A673 (cell line): Measurements from ENCODE around the gene KHNYN. TPM values are rescaled to one million over a fixed set of nuclear protein-coding genes. Genes with fewer than 3 reads are reported as not detected.

Source experiments
- BruUV-seq: library from RNA; stranded (reverse); fragments of 400-500 nt; replicated peaks from 2 replicates; lab custom pipeline; 2021; lab: Mats Ljungman, UMichigan
- CTCF ChIA-PET: fragments of 300-600 bp; sonication (Branson Sonifier 250); formaldehyde crosslinking; loops from one replicate; lab custom pipeline; 2022; ENCODE audit warnings: antibody characterized with exemption; lab: Charles Lee
- POLR2A ChIA-PET: fragments of 300-600 bp; sonication (Branson Sonifier 250); formaldehyde crosslinking; loops from one replicate; lab custom pipeline; 2022; ENCODE audit warnings: antibody characterized with exemption; ENCODE audit not compliant: low non-redundant PET; lab: Charles Lee
- DNase-seq: peaks from one replicate; pipeline ENCODE4 v3.0.0-alpha.2; 2015; ENCODE audit warnings: low spot score
- H3K27ac ChIP-seq: fragments of 200-600 bp; sonication (generic); 2 replicates; pipeline ENCODE4 v1.5.1; 2016; ENCODE audit warnings: mixed run types, low read depth, mild to moderate bottlenecking, mixed read lengths, antibody characterized with exemption, low read length; ENCODE audit not compliant: poor library complexity, severe bottlenecking
- H3K27me3 ChIP-seq: fragments of 200-600 bp; sonication (generic); replicated peaks from 2 replicates; pipeline ENCODE4 v1.6.1; 2017; ENCODE audit warnings: mixed run types, low read depth, mild to moderate bottlenecking, mixed read lengths, antibody characterized with exemption, low read length; ENCODE audit not compliant: insufficient read depth, poor library complexity
- H3K36me3 ChIP-seq: fragments of 200-600 bp; sonication (generic); 2 replicates; pipeline ENCODE4 v1.6.1; 2016; ENCODE audit warnings: mixed run types, mild to moderate bottlenecking, mixed read lengths, antibody characterized with exemption, low read length; ENCODE audit not compliant: insufficient read depth, poor library complexity, severe bottlenecking
- H3K4me1 ChIP-seq: fragments of 200-600 bp; sonication (generic); 2 replicates; pipeline ENCODE4 v1.6.1; 2017; ENCODE audit warnings: mixed run types, mild to moderate bottlenecking, mixed read lengths, antibody characterized with exemption, low read length; ENCODE audit not compliant: insufficient read depth, poor library complexity, severe bottlenecking
- H3K4me3 ChIP-seq: fragments of 200-600 bp; sonication (generic); 2 replicates; pipeline ENCODE4 v1.5.1; 2016; ENCODE audit warnings: low read depth, mixed run types, mild to moderate bottlenecking, mixed read lengths, low read length; ENCODE audit not compliant: poor library complexity, severe bottlenecking
- H3K9me3 ChIP-seq: fragments of 200-600 bp; sonication (generic); 2 replicates; pipeline ENCODE4 v1.6.1; 2016; ENCODE audit warnings: mixed run types, low read depth, mild to moderate bottlenecking, mixed read lengths, antibody characterized with exemption, low read length; ENCODE audit not compliant: poor library complexity, severe bottlenecking
- CTCF ChIP-seq: fragments of 300-800, 200-600 bp; sonication (generic); conservative IDR thresholded peaks from 2 replicates; pipeline ENCODE4 v1.5.1; 2017; ENCODE audit warnings: low read depth, mild to moderate bottlenecking, antibody characterized with exemption, low read length, moderate library complexity, mixed read lengths
- EZH2 ChIP-seq: fragments of 200-600 bp; sonication (generic); IDR thresholded peaks from 2 replicates; pipeline ENCODE4 v1.6.1; 2017; ENCODE audit warnings: borderline replicate concordance, low read depth, mild to moderate bottlenecking, mixed read lengths, antibody characterized with exemption, low read length; ENCODE audit not compliant: poor library complexity, severe bottlenecking
- intact Hi-C: fragments of 100-400 bp; cut with micrococcal nuclease; formaldehyde crosslinking; loops from one replicate; pipeline ENCODE4 v1.10.0; 2022; ENCODE audit not compliant: unreplicated experiment
- total RNA-seq: library from RNA; stranded (reverse); gene quantifications from 2 replicates; pipeline ENCODE4 v1.2.3, GENCODE V29; 2021

KHNYN gene
- total RNA-seq, 1 experiment from 2014 or later = 32.7 TPM

- BruUV-seq = no TSS peak
- no peaks in the 10 kb centered on the region for H3K9me3 ChIP-seq
- no peaks in the 10 kb centered on the region for H3K36me3 ChIP-seq
- ChIA-PET POLR2A (no interaction called here), CTCF (interaction anchor here (1.2 kb wide), 1 partner anchor 18 kb away, joined by 3 read pairs; no protein-coding TSS in a partner anchor)
- intact Hi-C loops = loop anchor here (5.0 kb wide), 1 partner anchor 43 kb away; the partner anchor contains the start of gene NFATC4
- H3K4me1 ChIP-seq = no peaks in the 10 kb centered on the region
- TF ChIP-seq EZH2 = no peak
- no peak for TF ChIP-seq CTCF
- no peak overlapping the region for H3K4me3 ChIP-seq
- DNase-seq = no peak
- H3K27me3 ChIP-seq = no peaks in the 10 kb centered on the region
- H3K27ac ChIP-seq = no peak overlapping the region
Observed at GRCh38 chr14:24409956-24410355, 19.8 kb upstream of the KHNYN start.

GRCh38 chr14:24411443-24412389 lies 18.0 kb upstream of the KHNYN start:
- peak; percentile 69 for DNase-seq
- Histone ChIP-seq H3K4me1 (no peaks in the 10 kb centered on the region), H3K36me3 (no peaks in the 10 kb centered on the region), H3K4me3 (no peak overlapping the region), H3K27ac (no peak overlapping the region), H3K9me3 (no peaks in the 10 kb centered on the region), H3K27me3 (no peaks in the 10 kb centered on the region)
- intact Hi-C loops = loop anchor here (1.0 to 5.0 kb wide), 2 partner anchors 44 to 78 kb away; partner anchors contain the start of gene NFATC4
- CTCF ChIA-PET = interaction anchor here (0.6 to 1.1 kb wide), 3 partner anchors 15 to 696 kb away, joined by 4 to 6 read pairs (median 4); no protein-coding TSS in a partner anchor
- TF ChIP-seq EZH2 (no peak), CTCF (peak; percentile 74)
- POLR2A ChIA-PET = interaction anchor here (1.0 kb wide), 1 partner anchor 252 kb away, joined by 4 read pairs; no protein-coding TSS in a partner anchor
- BruUV-seq = no TSS peak

GRCh38 chr14:24414077-24414476 lies 15.7 kb upstream of the KHNYN start:
- Histone ChIP-seq H3K36me3 (no peaks in the 10 kb centered on the region), H3K4me3 (no peak overlapping the region), H3K27me3 (no peaks in the 10 kb centered on the region), H3K27ac (no peak overlapping the region), H3K9me3 (no peaks in the 10 kb centered on the region), H3K4me1 (no peaks in the 10 kb centered on the region)
- BruUV-seq = no TSS peak
- ChIA-PET POLR2A (interaction anchor here (0.7 kb wide), 1 partner anchor 22 kb away, joined by 3 read pairs; no protein-coding TSS in a partner anchor), CTCF (no interaction called here)
- intact Hi-C loops = loop anchor here (5.0 kb wide), 1 partner anchor 47 kb away; the partner anchor contains the start of gene NFATC4
- no peak for DNase-seq
- TF ChIP-seq CTCF = no peak
